22Rv1 (cell line): ENCODE measurements around the gene SPG7.

Experiments used
- ZFX ChIP-seq: fragments of 450-650 bp; IDR thresholded peaks from 2 replicates; pipeline ENCODE4 v1.6.1; 2017; ENCODE audit warnings: antibody characterized with exemption, borderline replicate concordance
- TF ChIP-seq, protein P1 (sequence below): fragments of 450-650 bp; IDR thresholded peaks from 2 replicates; pipeline ENCODE4 v1.5.1; 2017; ENCODE audit warnings: mild to moderate bottlenecking

DNA sequence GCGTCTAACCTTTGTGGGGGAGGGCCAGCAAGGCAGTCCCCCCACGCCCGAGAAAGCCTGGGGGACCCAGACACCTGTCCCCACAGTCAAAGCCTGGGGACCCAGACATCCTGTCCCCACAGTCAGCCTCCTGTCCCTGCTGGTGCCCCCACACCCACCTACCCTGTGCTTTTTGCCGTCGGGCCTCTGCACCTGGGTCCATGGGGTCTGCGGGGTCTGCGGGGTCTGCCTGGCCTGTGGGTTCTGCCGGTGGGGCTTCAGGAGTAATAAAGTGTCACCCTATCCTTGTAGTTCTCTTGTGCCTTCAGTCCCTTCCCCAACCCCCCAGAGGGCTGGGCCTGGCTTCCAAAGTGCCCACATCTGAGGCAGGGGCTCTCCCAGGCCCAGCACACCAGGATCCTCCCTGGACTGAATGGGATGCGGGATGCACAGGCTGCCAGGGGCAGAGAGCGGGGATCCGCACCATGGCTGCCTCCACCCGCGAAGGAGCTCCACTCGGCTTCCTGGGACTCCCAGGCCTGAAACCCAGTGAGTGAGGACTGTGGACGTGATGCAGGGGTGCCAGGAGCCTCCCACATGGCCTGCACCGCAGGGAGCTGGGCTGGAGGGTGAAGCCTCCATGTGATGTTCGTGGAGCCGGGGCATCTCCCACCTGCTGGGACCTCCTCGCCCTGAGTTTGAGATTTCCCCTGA lies 88.9 kb downstream of the SPG7 start:
- TF ChIP-seq, protein P1, sequence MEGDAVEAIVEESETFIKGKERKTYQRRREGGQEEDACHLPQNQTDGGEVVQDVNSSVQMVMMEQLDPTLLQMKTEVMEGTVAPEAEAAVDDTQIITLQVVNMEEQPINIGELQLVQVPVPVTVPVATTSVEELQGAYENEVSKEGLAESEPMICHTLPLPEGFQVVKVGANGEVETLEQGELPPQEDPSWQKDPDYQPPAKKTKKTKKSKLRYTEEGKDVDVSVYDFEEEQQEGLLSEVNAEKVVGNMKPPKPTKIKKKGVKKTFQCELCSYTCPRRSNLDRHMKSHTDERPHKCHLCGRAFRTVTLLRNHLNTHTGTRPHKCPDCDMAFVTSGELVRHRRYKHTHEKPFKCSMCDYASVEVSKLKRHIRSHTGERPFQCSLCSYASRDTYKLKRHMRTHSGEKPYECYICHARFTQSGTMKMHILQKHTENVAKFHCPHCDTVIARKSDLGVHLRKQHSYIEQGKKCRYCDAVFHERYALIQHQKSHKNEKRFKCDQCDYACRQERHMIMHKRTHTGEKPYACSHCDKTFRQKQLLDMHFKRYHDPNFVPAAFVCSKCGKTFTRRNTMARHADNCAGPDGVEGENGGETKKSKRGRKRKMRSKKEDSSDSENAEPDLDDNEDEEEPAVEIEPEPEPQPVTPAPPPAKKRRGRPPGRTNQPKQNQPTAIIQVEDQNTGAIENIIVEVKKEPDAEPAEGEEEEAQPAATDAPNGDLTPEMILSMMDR: no peak
- no peak for TF ChIP-seq ZFX
